NCI-H748 (cell line): ENCODE measurements around the gene CYSTM1.
"Not testable (repeated sequence)": the region's sequence is repeated elsewhere in the genome, so short reads cannot be mapped to it uniquely, and the experiment has no call there.

Experiments used
- DNase-seq: peaks from one replicate; lab custom pipeline; 2025; ENCODE audit not compliant: unreplicated experiment; lab: John Stamatoyannopoulos, UW

CYSTM1 gene

GRCh38 chr5:140175367-140176030 lies 511 bp downstream of the CYSTM1 start:
- DNase-seq = peak; percentile 79

- no peak for DNase-seq
Measured at GRCh38 chr5:140176031-140176387, 1.0 kb downstream of the CYSTM1 start.

GRCh38 chr5:140178086-140178410 lies 3.1 kb downstream of the CYSTM1 start:
- DNase-seq = no peak

- DNase-seq = no peak
Measured at GRCh38 chr5:140178482-140179116, 3.6 kb downstream of the CYSTM1 start.

- peak; percentile 24 for DNase-seq
Measured at GRCh38 chr5:140181002-140181483, 6.1 kb downstream of the CYSTM1 start.

GRCh38 chr5:140181525-140181924 lies 6.5 kb downstream of the CYSTM1 start:
- no peak for DNase-seq

GRCh38 chr5:140182075-140182711 lies 7.2 kb downstream of the CYSTM1 start:
- no peak for DNase-seq

- peak; percentile 12 for DNase-seq
Measured at GRCh38 chr5:140182803-140183367, 7.9 kb downstream of the CYSTM1 start.

GRCh38 chr5:140185409-140185808 lies 10.4 kb downstream of the CYSTM1 start:
- no peak for DNase-seq

- no peak for DNase-seq
Measured at GRCh38 chr5:140186267-140186671, 11.3 kb downstream of the CYSTM1 start.

- DNase-seq = no peak
Measured at GRCh38 chr5:140189253-140189652, 14.3 kb downstream of the CYSTM1 start.

- no peak for DNase-seq
Measured at GRCh38 chr5:140189977-140190871, 15.2 kb downstream of the CYSTM1 start.

GRCh38 chr5:140190872-140191218 lies 15.9 kb downstream of the CYSTM1 start:
- no peak for DNase-seq

- no peak for DNase-seq
Measured at GRCh38 chr5:140192715-140193430, 17.9 kb downstream of the CYSTM1 start.

- no peak for DNase-seq
Measured at GRCh38 chr5:140194662-140195061, 19.7 kb downstream of the CYSTM1 start.

- no peak for DNase-seq
Measured at GRCh38 chr5:140196115-140196814, 21.3 kb downstream of the CYSTM1 start.

- no peak for DNase-seq
Measured at GRCh38 chr5:140197023-140197422, 22.0 kb downstream of the CYSTM1 start.

- not testable (repeated sequence) for DNase-seq
Measured at GRCh38 chr5:140198915-140199314, 23.9 kb downstream of the CYSTM1 start.

- DNase-seq = no peak
Measured at GRCh38 chr5:140202078-140202477, 27.1 kb downstream of the CYSTM1 start.

- DNase-seq = no peak
Measured at GRCh38 chr5:140202610-140203009, 27.6 kb downstream of the CYSTM1 start.
